Midbrain (tissue), 1 donor: Measurements from ENCODE around the gene SGK1.
"Not testable (repeated sequence)": the region's sequence is repeated elsewhere in the genome, so short reads cannot be mapped to it uniquely, and the experiment has no call there.

Source experiments
- DNase-seq: peaks from one replicate; lab custom pipeline; 2025; lab: John Stamatoyannopoulos, UW

Gene SGK1

GRCh38 chr6:134303891-134304290, 14.0 kb downstream of the SGK1 start:
- peak; percentile 73 for DNase-seq

GRCh38 chr6:134299236-134299635, 18.7 kb downstream of the SGK1 start:
- DNase-seq, result no peak

GRCh38 chr6:134296762-134297161, 21.1 kb downstream of the SGK1 start:
- DNase-seq, result no peak

- DNase-seq, result peak; percentile 71
Measured at GRCh38 chr6:134295953-134296553, 21.9 kb downstream of the SGK1 start.

GRCh38 chr6:134293659-134294161, 24.2 kb downstream of the SGK1 start:
- DNase-seq, result no peak

- DNase-seq, result no peak
Measured at GRCh38 chr6:134291156-134291555, 26.8 kb downstream of the SGK1 start.

- DNase-seq, result no peak
Measured at GRCh38 chr6:134289204-134289575, 28.7 kb downstream of the SGK1 start.

- DNase-seq, result peak; percentile 31
Measured at GRCh38 chr6:134288538-134289203, 29.2 kb downstream of the SGK1 start.

- no peak for DNase-seq
Measured at GRCh38 chr6:134287859-134288537, 29.9 kb downstream of the SGK1 start.

- DNase-seq, result no peak
Measured at GRCh38 chr6:134282816-134283215, 35.1 kb downstream of the SGK1 start.

- no peak for DNase-seq
Measured at GRCh38 chr6:134281388-134281787, 36.5 kb downstream of the SGK1 start.

GRCh38 chr6:134278000-134278399, 39.9 kb downstream of the SGK1 start:
- DNase-seq, result no peak

GRCh38 chr6:134276891-134277377, 41.0 kb downstream of the SGK1 start:
- DNase-seq, result not testable (repeated sequence)

GRCh38 chr6:134272374-134272773, 45.5 kb downstream of the SGK1 start:
- DNase-seq, result no peak

- peak; percentile 73 for DNase-seq
Measured at GRCh38 chr6:134267917-134268361, 50.0 kb downstream of the SGK1 start.

- DNase-seq, result no peak
Measured at GRCh38 chr6:134266776-134267175, 51.1 kb downstream of the SGK1 start.

- no peak for DNase-seq
Measured at GRCh38 chr6:134261766-134262165, 56.1 kb downstream of the SGK1 start.

- no peak for DNase-seq
Measured at GRCh38 chr6:134258849-134259306, 59.0 kb downstream of the SGK1 start.

- DNase-seq, result no peak
Measured at GRCh38 chr6:134257516-134257915, 60.4 kb downstream of the SGK1 start.

GRCh38 chr6:134256862-134257261, 61.0 kb downstream of the SGK1 start:
- DNase-seq, result no peak

GRCh38 chr6:134255280-134255679, 62.6 kb downstream of the SGK1 start:
- not testable (repeated sequence) for DNase-seq

- DNase-seq, result no peak
Measured at GRCh38 chr6:134254118-134254517, 63.8 kb downstream of the SGK1 start.

- DNase-seq, result peak; percentile 69
Measured at GRCh38 chr6:134253681-134254080, 64.2 kb downstream of the SGK1 start.
